Measurements from ENCODE around the gene KIF5C. TPM values are rescaled to one million over a fixed set of nuclear protein-coding genes. Genes with fewer than 3 reads are reported as not detected.

KIF5C gene
- total RNA-seq, 1 donor, result 0.36 TPM

- Histone ChIP-seq H3K9me3 (ENCODE audit: low read depth, low read length) (no peaks in the 10 kb centered on the region), H3K4me2 (ENCODE audit: insufficient read depth, low read length) (no peak overlapping the region), H3K27me3 (ENCODE audit: insufficient read depth, low read length) (no peaks in the 10 kb centered on the region), H4K20me1 (ENCODE audit: insufficient read depth, low read length) (no peaks in the 10 kb centered on the region), H3K4me3 (ENCODE audit: insufficient read depth, low read length) (no peak overlapping the region), H3K4me1 (ENCODE audit: insufficient read depth, low read length) (no peaks in the 10 kb centered on the region), H3K27ac (ENCODE audit: low read depth, low read length) (no peak overlapping the region), H3K79me2 (ENCODE audit: insufficient read depth, low read length) (no peaks in the 10 kb centered on the region), H3K36me3 (ENCODE audit: insufficient read depth, low read length) (no peaks in the 10 kb centered on the region), H2AFZ (ENCODE audit: low read length) (no peak overlapping the region)
- no peak for DNase-seq (ENCODE audit: insufficient read length, low spot score, missing footprints)
- TF ChIP-seq, protein P1, sequence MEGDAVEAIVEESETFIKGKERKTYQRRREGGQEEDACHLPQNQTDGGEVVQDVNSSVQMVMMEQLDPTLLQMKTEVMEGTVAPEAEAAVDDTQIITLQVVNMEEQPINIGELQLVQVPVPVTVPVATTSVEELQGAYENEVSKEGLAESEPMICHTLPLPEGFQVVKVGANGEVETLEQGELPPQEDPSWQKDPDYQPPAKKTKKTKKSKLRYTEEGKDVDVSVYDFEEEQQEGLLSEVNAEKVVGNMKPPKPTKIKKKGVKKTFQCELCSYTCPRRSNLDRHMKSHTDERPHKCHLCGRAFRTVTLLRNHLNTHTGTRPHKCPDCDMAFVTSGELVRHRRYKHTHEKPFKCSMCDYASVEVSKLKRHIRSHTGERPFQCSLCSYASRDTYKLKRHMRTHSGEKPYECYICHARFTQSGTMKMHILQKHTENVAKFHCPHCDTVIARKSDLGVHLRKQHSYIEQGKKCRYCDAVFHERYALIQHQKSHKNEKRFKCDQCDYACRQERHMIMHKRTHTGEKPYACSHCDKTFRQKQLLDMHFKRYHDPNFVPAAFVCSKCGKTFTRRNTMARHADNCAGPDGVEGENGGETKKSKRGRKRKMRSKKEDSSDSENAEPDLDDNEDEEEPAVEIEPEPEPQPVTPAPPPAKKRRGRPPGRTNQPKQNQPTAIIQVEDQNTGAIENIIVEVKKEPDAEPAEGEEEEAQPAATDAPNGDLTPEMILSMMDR (IDR thresholded peaks at IDR 0.05; ENCODE audit: extremely low read depth, low read depth, low read length), result no peak
Measured at GRCh38 chr2:148968776-148969319, 93.8 kb downstream of the KIF5C start.

GRCh38 chr2:148969659-148970061, 94.6 kb downstream of the KIF5C start:
- no peaks in the 10 kb centered on the region for H3K36me3 ChIP-seq (ENCODE audit: insufficient read depth, low read length)
- H3K4me2 ChIP-seq (ENCODE audit: insufficient read depth, low read length), result no peak overlapping the region
- no peak overlapping the region for H2AFZ ChIP-seq (ENCODE audit: low read length)
- H3K9me3 ChIP-seq (ENCODE audit: low read depth, low read length), result no peaks in the 10 kb centered on the region
- no peaks in the 10 kb centered on the region for H4K20me1 ChIP-seq (ENCODE audit: insufficient read depth, low read length)
- no peaks in the 10 kb centered on the region for H3K79me2 ChIP-seq (ENCODE audit: insufficient read depth, low read length)
- H3K4me1 ChIP-seq (ENCODE audit: insufficient read depth, low read length), result no peaks in the 10 kb centered on the region
- no peak overlapping the region for H3K4me3 ChIP-seq (ENCODE audit: insufficient read depth, low read length)
- no peak overlapping the region for H3K27ac ChIP-seq (ENCODE audit: low read depth, low read length)
- DNase-seq (ENCODE audit: insufficient read length, low spot score, missing footprints), result no peak
- H3K27me3 ChIP-seq (ENCODE audit: insufficient read depth, low read length), result no peaks in the 10 kb centered on the region
- TF ChIP-seq, protein P1 (IDR thresholded peaks at IDR 0.05; ENCODE audit: extremely low read depth, low read depth, low read length), result no peak

- H3K27ac ChIP-seq (ENCODE audit: low read depth, low read length), result no peak overlapping the region
Measured at GRCh38 chr2:148970385-148970784, 95.4 kb downstream of the KIF5C start.

DNA sequence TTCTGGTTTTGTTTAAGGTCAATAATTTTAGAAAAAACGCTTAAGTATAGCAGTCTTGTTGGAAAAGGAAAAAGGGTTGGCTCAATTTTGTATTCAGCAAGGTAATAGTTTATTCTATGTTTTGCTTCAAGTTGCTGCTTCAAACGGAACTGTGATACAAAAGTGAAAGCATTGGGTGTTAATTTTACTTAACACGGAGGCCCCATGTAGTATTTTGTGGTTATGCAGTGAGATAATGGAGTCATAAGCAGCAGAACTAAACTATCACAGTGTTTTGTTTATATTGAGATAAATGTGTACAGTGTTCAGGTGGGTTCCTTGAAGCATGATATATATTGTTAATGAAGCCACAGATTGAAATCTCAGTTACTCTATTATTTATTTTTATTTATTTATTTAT, 96.5 kb downstream of the KIF5C start:
- H3K27me3 ChIP-seq (ENCODE audit: insufficient read depth, low read length), result no peaks in the 10 kb centered on the region
- no peaks in the 10 kb centered on the region for H3K4me1 ChIP-seq (ENCODE audit: insufficient read depth, low read length)
- DNase-seq (ENCODE audit: insufficient read length, low spot score, missing footprints), result no peak
- no peaks in the 10 kb centered on the region for H3K9me3 ChIP-seq (ENCODE audit: low read depth, low read length)
- H3K36me3 ChIP-seq (ENCODE audit: insufficient read depth, low read length), result no peaks in the 10 kb centered on the region
- H4K20me1 ChIP-seq (ENCODE audit: insufficient read depth, low read length), result no peaks in the 10 kb centered on the region
- TF ChIP-seq, protein P1 (IDR thresholded peaks at IDR 0.05; ENCODE audit: extremely low read depth, low read depth, low read length), result no peak
- no peak overlapping the region for H3K4me3 ChIP-seq (ENCODE audit: insufficient read depth, low read length)
- H2AFZ ChIP-seq (ENCODE audit: low read length), result no peak overlapping the region
- no peaks in the 10 kb centered on the region for H3K79me2 ChIP-seq (ENCODE audit: insufficient read depth, low read length)
- no peak overlapping the region for H3K27ac ChIP-seq (ENCODE audit: low read depth, low read length)
- H3K4me2 ChIP-seq (ENCODE audit: insufficient read depth, low read length), result no peak overlapping the region

More at GRCh38 chr2:148970385-148970784, 95.4 kb downstream of the KIF5C start:
- no peak overlapping the region for H3K4me3 ChIP-seq (ENCODE audit: insufficient read depth, low read length)
- DNase-seq (ENCODE audit: insufficient read length, low spot score, missing footprints), result no peak
- no peak overlapping the region for H2AFZ ChIP-seq (ENCODE audit: low read length)
- H4K20me1 ChIP-seq (ENCODE audit: insufficient read depth, low read length), result no peaks in the 10 kb centered on the region
- H3K79me2 ChIP-seq (ENCODE audit: insufficient read depth, low read length), result no peaks in the 10 kb centered on the region
- no peaks in the 10 kb centered on the region for H3K9me3 ChIP-seq (ENCODE audit: low read depth, low read length)
- H3K4me1 ChIP-seq (ENCODE audit: insufficient read depth, low read length), result no peaks in the 10 kb centered on the region
- TF ChIP-seq, protein P1 (IDR thresholded peaks at IDR 0.05; ENCODE audit: extremely low read depth, low read depth, low read length), result no peak
- H3K27me3 ChIP-seq (ENCODE audit: insufficient read depth, low read length), result no peaks in the 10 kb centered on the region
- H3K4me2 ChIP-seq (ENCODE audit: insufficient read depth, low read length), result no peak overlapping the region
- no peaks in the 10 kb centered on the region for H3K36me3 ChIP-seq (ENCODE audit: insufficient read depth, low read length)
